Hematopoietic multipotent progenitor cell treated with erythropoietin and hydrocortisone succinate and interleukin-3 and kit ligand, for 15 days (in vitro differentiated cells): ENCODE results near the gene TBC1D9B.
A peak's percentile ranks its signal among the peaks of the same experiment; 100 is the strongest.

Experiments used
- DNase-seq: peaks from one replicate; pipeline ENCODE4 v3.0.0-alpha.2; 2015; ENCODE audit warnings: low spot score

The TBC1D9B gene

DNA sequence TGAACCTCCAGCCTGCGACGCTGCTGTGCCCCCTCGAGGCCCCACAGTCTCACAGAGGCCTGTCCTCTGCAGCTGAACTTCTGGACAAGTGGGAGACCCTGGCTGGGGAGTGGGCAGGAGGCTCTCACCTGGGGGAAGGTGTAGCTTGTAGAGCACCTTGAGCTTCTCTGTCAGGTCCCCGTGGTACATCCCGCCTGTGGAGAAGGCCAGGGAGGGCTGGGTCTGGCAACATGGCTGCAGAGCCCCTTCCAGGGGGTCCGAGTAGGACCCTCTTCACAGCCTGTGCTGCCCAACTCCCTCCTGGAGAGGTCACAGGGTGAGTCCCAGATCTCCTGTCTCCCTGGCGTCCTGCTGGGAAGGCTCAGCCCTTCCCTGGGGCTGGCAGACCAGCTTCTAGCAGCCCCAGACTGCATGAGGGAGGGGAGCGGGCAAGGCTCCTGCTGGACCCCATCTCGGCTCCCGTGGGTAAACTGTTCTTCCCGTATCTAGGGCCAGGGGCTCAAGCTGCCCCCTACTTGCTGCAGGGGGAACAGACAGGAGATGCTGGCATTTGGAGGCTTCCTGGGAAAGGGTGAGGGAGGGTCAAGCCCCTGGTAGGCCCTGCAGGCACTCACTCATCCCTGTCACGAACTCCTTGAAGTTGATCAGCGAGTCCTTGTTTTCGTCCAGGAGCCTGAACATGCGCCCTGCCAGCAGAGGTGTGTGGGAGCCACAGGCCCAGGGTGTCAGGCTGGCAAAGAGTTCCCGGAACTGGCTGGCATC is 37.9 kb downstream of the TBC1D9B start:
- DNase-seq = no peak

DNA sequence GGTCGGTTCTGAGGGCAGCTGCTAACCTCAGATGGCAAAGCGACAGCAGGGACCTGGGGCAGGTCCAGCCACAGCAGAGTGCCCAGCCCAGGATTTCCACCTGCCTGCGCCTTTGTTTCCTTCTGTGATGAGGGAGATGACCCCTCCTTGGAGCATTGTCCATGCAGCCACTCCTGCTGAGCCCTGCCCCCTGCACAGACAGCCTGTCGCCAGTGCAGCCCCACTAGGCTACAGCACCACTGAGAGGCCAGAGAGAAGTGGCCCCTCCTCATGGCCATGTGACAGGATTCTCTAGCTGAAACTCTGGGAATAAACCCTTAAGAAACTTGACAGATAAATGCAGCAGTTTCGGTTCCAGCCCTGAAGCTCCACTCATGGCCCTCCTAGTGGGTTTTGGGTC is 38.6 kb downstream of the TBC1D9B start:
- DNase-seq = no peak

DNA sequence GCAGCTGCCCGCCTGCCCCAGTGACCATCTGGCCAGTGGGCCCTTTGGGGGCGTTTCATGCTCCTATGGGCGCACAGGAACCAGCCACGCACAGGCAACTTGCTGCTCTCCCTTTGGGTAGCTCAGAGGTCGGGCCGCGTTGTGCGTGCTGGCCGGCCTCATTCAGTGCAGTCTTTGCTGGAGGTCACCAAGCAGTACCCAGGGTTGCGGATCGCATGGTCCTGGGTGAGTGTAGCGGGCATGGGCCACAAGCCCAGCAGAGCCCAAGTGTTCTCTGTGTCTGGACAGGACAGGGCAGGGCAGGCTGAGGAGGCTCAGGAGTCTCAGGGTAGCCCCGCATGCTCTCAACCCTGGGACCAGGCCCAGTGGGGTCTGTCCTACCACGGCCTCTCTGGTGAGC is 39.2 kb downstream of the TBC1D9B start:
- no peak for DNase-seq

DNA sequence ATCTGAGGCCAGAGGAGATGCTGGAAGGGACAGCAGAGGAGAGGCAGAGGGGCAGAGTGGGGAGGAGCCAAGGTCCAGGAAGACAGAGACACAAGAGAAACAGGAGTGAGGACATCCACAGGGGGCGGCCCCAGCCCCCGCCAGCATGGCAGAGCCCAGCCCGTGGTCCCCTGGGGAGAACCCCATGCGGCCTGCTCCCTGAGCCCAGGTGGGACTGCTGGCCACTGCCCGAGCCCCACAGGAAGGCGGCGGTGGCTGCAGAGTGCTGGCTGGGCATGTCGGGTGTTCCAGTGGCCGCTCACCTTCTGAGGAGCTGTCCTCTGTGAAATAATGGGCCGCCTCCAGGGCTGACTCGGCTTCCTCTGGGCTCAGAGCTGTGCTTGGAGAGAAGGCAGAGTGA is 40.2 kb downstream of the TBC1D9B start:
- DNase-seq = no peak

DNA sequence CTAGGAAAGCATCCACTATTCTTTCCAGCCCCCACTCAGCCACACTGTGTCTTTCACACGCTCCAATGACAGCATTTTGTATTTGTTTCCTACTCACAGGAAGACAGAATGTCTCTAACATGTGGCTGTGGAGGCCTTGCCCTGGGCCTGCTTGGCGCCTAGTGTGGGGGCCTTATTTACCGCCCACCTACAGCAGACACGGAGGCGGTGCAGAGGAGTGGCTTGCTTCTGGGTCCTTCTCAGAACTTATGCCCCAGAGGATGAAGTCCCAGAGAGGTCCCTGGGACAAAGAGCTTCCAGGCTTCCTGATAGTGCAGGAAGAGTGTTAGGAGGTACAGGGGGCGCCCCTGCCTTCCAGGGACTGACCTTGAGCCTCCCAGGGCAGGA is 40.6 kb downstream of the TBC1D9B start:
- DNase-seq = no peak

DNA sequence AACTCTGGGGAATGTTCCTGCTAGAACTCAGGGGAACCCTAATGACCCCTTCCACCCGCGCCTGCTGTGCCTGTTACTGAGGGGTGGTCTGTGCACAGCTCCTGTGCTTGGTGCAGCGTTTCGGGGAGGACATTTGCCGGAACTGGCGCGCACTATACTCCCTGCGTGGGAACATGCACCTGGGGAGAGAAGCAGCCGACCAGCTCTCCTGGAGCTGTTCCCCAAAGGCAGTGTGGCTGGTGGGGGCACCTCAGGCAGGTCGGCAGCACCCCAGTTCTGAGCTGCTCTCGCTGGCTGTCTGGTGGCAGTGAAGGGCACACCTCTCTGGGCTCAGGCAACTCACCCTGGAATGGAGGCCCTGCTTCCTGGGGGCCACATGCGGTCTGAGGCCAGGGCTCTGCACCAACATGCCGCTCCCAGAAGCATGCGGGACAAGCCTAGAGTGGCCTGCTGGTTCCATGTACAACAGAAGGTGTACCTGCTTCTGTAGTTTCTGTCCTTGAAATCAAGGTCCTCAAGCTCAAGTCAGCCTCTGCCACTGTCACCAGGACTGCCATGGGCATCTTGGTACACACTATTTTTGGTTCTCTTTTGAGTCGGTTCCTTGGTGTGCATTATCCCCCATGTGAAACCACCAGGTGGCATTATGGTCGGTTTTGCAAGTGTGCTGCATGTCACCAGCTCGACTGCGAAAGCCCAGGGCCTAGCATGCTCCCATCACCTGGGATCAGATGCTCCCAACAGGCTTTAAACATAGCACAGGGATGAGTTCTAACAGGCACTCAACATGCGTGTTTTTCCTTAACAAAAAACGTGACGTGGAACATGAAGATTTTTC is 41.2 kb downstream of the TBC1D9B start:
- DNase-seq = no peak

DNA sequence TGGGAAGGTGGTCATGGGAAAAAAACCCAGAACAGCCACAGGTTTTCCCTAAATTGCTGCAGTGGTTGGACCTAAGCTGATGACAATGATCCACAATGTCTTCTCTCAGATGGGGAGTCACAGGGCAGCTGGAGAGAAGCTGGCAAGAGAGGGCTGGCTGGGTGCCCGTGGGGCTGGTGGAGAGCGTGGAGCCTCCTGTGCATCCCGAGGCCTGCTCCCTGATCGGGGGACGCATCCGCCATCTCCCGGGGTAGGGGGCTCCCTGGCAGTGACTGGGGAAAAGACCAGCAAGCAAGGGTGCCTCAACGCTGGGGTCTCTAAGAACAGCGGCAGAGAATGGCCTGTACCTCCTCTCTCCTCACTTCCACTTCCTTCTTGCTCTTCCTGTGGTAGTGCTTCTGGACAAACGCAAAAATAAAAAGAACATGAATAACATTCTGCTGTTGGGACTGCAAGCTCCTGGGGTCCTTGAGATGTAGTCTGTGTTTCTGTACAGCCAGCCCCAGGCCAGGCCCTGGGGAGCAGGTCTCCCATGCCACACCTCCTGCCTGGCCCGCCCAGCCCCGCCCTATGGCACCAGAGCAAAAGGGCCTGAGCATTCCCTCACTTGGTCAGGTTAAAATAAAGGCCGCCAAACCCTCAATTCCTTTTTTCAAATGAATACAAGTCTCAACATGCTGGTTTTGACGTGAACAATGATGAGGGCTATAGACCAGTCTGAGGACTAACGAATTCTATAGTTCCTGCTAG is 42.0 kb downstream of the TBC1D9B start:
- no peak for DNase-seq

DNA sequence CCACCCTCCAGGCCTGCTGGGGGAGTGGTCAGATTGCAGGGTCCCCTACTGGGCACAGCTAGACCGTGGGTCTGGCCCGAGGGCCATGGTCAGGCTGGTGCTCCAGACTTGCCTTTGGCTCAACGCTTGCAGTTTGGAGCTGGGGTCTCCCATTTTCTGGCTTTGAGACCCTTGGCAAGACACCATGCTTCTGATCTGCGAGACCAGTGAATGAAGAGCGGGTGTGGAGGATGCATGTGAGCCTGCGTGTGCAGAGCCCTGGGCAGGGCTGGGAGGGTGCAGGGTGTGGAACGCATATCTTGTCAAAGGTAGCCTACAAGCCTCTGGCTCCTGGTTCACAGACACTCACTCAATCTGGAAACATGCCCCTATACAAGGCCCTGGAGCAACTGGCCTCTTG is 43.0 kb downstream of the TBC1D9B start:
- no peak for DNase-seq

DNA sequence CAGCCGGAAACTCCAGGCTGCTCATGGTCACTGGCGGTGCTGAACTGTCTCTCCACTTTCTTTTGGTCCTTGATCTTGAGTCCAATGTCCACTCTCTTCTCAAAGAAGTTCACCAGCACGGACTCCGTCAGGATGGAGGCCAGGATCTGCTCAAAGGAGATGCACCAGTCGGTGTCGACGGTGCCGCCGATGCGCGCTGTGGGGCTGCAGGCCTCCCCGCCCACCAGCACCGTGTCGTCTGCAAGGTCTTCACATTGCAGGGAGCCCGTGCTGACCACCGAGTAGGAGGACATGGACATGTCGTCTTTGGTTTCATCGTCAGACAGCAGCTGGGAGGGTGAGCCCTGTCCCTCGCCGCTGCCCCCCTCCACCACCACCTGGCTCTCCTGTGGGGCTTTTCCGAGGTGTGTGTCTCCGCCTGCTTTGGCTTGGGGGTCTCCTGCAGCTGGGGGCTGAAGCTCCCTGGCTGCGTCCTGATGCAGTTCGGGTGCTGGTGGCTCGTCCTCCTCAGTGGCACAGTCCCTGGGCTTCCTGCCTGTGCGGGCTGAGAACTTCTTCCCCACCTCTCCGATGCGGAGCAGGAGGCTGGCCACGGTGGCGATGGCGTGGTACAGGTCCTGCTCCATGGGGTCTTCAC is 44.1 kb downstream of the TBC1D9B start:
- no peak for DNase-seq

DNA sequence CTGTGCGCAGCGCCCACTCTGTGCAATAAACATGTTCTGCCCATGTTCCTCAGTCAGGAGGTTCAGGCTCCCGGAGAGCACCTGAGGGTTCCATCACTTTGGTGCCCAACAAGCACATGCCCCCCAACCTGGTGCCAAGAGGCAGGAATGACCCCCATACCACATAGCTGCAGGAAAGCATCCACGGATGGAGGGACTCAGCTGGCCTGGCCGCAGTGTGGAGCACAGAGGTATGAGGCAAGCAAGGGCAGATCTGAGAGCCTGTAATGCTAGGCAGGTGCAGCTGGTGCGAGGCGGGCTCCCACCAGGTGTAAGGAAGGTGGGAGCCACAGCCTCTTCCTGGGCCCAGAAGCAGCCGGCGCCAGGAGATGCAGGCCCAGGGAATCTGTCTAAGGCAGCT is 44.8 kb downstream of the TBC1D9B start:
- DNase-seq = no peak

DNA sequence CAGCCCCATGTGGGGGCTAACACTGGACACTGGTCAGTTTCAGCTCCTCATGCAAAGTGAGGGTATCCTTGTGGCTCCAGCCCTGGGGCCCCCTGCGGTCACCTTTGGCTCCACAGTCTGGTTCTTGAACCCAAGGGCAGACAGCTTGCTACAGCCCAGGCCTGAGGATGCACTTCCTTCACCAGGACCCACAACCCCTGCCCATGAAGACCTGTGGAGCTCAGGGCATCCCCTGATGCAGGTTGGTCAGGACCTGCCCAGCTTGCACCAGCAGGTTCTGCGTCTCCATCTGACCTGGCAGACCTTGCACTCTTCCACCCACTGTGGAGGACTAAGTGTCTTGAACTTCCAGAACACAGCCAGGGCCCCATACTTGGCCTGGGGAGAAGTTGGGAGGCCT is 45.4 kb downstream of the TBC1D9B start:
- DNase-seq = no peak

DNA sequence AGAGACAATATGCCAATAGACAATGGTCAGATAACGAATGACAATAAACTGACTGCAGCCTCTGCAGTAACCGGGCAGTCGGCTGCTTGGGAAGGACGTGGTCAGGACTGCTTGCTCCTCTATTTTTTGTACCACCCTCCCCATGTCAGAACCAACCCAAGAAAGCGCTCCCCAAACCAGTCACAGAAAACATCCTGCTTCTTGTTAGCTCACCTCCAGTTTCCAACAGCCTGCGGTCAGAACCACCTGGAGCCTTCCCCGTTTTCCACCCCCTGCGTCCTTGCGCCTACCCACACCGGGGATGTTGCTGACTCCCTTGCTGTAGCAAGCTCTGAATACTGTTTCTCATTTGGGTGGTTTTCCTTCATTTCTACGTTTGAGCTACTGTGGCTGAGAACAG is 47.4 kb downstream of the TBC1D9B start:
- no peak for DNase-seq

DNA sequence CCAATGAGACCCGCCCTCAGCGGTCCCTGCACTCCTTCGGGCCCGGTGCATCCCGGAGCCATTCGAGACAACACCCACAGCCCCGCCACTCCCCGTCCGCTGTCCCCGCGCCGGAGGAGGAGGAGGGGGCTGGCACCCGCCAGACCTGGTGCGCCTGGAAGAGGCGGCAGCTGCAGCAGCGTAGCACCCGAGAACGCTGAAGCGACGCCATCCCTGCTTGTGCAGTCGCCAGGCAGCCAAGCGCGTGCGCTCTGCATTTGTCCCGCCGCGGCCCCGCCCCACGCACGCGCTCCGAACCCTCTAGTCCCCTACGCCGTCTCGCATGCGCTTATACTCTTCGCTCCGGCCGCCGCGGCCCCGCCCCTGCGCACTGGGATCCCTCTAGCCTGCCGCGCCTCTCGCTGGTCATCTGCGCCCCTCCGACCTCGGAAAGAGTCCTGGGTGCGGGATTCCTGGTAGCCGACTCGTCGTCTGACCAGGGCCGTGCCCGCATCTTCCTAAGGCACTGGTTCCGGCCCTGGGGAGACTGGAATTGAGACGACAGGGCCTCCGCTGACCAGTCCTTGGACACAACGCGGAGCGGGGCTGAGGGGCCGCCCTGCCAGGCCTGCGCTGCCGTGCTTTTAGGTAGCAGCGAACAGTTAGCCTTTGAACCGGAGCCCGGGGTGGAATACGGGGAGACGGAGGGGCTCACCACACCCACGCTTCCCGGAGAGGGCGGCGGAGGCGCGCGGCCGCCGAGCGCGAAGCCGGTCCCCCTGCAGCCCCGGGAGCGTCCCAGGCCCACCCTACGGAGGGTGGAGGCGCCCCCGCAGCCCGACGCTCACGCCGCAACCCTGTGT is 48.9 kb downstream of the TBC1D9B start, which contains the start of gene MRNIP:
TSS of gene MRNIP (minus strand) at position 232 of the 842 bp plus-strand sequence. CDS start at position 211, 21 bp downstream.
- peak; percentile 75 for DNase-seq

DNA sequence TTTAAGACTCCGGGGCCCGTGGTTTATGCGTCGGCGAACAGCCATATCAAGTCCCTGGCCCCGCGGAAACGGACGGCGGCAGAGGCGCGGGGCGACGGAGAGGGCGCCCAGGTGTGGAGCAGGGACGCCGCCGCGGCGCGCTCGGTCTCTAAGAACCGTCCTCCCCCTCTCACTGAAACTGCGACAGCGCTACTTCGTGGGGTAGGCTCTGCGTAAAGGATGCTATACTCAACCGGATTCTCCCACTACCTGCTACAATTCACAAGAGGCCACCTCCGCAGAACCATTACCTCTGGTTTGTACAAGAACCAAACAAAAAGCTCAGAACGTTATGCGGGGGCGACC is 49.5 kb downstream of the TBC1D9B start:
- no peak for DNase-seq

DNA sequence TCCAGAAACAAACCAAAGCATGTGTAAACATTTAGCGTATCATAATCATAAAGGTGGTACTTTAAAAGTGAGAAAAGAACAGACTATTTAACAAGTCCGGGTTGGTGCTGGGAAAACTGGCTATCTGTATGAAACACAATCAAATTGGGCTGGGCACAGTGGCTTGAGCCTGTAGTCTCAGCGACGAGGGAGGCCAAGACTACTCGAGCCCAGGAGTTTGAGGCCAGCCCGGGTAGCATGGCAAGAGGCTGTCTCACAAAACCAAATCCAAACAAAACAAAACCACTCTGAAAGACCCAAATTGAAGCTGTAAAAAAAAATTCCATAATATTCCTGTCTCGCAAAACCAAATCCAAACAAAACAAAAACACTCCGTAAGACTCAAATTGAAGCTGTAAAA is 53.3 kb downstream of the TBC1D9B start:
- DNase-seq = no peak

DNA sequence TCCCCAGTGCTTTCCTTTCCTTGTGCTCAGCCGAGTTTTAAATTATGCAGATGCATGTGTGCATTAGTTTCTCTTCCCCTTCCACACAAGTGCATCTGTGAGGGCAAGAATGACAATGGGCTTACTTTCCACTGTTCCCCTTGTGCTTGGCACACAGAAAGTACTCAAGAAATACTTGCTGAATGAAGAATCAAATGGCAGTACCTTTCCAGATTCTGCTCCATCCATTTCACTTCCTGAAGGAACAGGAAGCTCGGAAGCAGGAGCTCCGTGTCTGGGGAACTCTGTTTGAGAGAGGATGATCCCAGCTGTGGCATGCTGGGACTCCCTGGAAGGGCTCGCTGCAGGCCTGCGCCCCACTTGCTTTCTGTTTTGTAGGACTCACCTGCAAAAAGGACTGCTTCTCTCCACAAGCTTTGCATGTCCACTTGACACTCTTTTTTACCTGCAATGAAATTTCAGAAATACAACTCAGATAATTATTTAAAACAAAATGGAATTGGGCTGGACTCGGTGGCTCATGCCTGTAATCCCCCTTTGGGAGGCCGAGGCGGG is 54.6 kb downstream of the TBC1D9B start:
- DNase-seq = no peak

DNA sequence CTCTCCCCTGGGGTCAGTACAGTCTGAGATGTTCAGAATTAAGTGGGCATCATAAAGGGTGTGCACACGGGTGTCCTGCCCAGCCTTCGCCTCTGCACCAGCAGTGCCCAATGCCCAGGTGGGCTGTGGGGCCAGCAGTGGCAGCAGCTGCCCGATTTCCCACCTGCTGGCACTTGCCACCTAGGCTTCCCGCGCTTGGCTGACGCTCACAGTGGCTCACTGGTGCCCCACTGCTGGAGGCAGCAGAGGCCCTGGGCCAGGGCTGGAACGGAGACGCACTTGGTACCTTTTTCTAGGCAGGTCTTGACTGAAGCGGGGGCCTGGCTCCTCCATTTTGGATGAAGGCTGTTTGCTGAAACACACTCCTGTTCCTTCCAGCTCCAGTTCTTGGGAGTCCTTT is 66.1 kb downstream of the TBC1D9B start:
- no peak for DNase-seq

DNA sequence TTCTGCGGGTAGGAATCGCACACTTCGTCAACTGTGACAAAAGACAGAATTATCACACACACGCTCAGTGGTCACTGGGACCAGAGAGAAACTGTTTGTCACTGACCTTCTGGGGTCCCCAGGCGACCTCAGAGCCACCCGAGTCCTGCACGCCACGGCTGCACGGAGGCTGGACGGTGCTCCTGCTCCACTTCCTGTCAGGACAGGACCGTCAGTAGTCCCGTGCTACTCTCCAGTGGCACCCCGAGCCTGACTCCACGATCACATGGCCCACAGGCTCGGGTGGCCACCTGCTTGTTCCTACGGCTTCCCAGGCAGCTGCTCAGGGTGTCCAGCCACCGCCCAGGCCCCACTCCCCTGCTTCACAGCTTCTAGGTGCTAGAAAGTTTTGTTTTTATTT is 66.9 kb downstream of the TBC1D9B start:
- no peak for DNase-seq

DNA sequence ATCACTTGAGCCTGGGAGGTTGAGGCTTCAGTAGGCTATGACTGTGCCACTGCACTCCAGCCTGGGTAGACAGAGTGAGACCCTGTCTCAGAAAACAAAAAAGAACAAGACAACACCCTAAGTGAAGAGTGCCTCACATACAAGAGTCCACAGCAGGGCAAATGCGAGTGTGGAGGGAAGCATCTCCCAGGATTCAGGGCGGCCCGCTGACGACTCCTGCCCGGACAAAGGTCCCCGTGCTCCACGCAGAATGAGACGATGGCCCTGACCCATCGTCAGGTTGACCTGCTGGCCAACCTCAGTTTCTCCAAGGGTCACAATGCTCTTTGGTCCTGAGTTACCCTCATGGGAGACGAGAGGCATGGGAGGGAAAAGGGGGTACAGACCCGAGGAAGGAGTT is 67.4 kb downstream of the TBC1D9B start:
- no peak for DNase-seq

DNA sequence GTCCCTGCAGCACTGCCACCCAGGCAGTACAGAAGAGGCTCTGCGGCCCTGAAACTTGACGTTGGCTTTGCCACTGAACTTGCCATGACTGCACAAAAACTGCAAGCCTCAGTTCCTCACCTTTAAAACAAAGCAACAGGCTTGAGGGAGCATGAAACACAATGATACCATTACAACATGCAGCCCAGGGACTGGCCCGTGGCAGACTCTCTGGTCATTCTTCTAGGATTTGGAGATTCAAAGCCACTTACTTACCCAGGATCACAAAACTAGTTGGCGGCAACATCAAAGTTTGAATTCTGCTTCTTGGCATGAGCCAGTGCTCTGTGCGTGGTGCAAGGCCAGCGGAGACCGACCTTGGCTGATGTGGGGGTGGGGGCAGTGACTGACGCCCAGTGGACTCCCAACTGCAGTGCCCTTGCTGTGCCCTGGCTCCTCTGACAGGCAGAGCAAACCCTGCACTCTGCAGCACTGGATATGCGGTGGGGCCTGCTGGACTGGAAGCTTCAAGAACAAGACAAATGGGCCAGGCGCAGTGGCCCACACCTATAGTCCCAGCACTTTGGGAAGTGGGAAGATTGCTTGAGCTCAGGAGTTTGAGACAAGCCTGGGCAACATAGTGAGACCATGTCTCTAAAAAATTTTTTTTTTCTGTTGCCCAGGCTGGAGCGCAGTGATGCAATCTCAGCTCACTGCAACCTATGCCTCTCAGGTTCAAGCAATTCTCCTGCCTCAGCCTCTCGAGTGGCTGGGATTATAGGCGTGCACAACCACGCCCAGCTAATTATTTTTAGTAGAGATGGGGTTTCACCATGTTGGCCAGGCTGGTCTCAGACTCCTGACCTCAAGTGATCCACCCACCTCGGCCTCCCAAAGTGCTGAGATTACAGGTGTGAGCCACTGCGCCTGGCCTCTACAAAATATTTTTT is 68.1 kb downstream of the TBC1D9B start:
- no peak for DNase-seq
